CD4-positive, alpha-beta T cell (primary cell): Measurements from ENCODE around the gene RAB26. TPM values are rescaled to one million over a fixed set of nuclear protein-coding genes. Genes with fewer than 3 reads are reported as not detected.

Source experiments
- ATAC-seq: fragments of 200-7000 bp; cut with Tn5 transposase; one replicate; pipeline ENCODE4 v1.10.0; 2022; ENCODE audit warnings: mild to moderate bottlenecking; ENCODE audit not compliant: poor library complexity
- CTCF ChIA-PET: fragments of 350-600 bp; sonication (Branson Sonifier 250); formaldehyde crosslinking; loops from one replicate; lab custom pipeline; 2021; ENCODE audit warnings: antibody characterized with exemption, inconsistent platforms; lab: Charles Lee
- POLR2A ChIA-PET: fragments of 350-600 bp; sonication (Branson Sonifier 250); formaldehyde crosslinking; loops from one replicate; lab custom pipeline; 2021; ENCODE audit warnings: antibody characterized with exemption, inconsistent platforms; lab: Charles Lee
- DNase-seq, 14 experiments: peaks; one replicate each; pipeline ENCODE4 v3.0.0-alpha.2; 2013 to 2020; ENCODE audit warnings: mixed read lengths in 2 of 14
- H3K27ac ChIP-seq, 2 donors: one replicate each; pipeline versions ENCODE4 v1.5.1 to v1.7.0; 2013; ENCODE audit warnings: low read length in 2 of 2, low read depth in 1 of 2, mild to moderate bottlenecking in 1 of 2
- H3K27me3 ChIP-seq, 2 experiments: 1 replicate in 1 of 2; 2 replicates in 1 of 2; pipeline versions ENCODE4 v1.6.1 to v1.7.0; 2013; ENCODE audit warnings: low read length in 2 of 2, control low read depth in 1 of 2, mild to moderate bottlenecking in 1 of 2, moderate library complexity in 1 of 2; ENCODE audit not compliant: insufficient read depth in 2 of 2, control insufficient read depth in 1 of 2
- H3K36me3 ChIP-seq: one replicate; pipeline ENCODE4 v1.6.1; 2013; ENCODE audit warnings: low read length, control low read depth; ENCODE audit not compliant: insufficient read depth
- H3K4me1 ChIP-seq: one replicate; pipeline ENCODE4 v1.6.1; 2013; ENCODE audit warnings: low read length, control low read depth; ENCODE audit not compliant: insufficient read depth
- H3K4me3 ChIP-seq: one replicate; pipeline ENCODE4 v1.5.1; 2013; ENCODE audit warnings: mild to moderate bottlenecking, low read length, moderate library complexity
- H3K9me3 ChIP-seq, 2 experiments: 1 replicate in 1 of 2; 2 replicates in 1 of 2; pipeline versions ENCODE4 v1.6.1 to v1.7.0; 2013; ENCODE audit warnings: low read length in 2 of 2, mild to moderate bottlenecking in 2 of 2, control low read depth in 1 of 2, moderate library complexity in 1 of 2; ENCODE audit not compliant: control insufficient read depth in 1 of 2, insufficient read depth in 1 of 2
- H3K27ac Mint-ChIP-seq: one replicate; pipeline ENCODE4 v1.8.0; 2020; ENCODE audit warnings: mixed read lengths
- H3K27me3 Mint-ChIP-seq: one replicate; pipeline ENCODE4 v1.8.0; 2021; ENCODE audit warnings: mixed read lengths
- H3K36me3 Mint-ChIP-seq: one replicate; pipeline ENCODE4 v1.8.0; 2021; ENCODE audit warnings: low read depth, mixed read lengths
- H3K4me1 Mint-ChIP-seq: one replicate; pipeline ENCODE4 v1.8.0; 2021; ENCODE audit warnings: low read depth, mixed read lengths
- H3K4me3 Mint-ChIP-seq: one replicate; pipeline ENCODE4 v1.8.0; 2020; ENCODE audit warnings: mild to moderate bottlenecking, mixed read lengths
- H3K9me3 Mint-ChIP-seq: one replicate; pipeline ENCODE4 v1.8.0; 2020; ENCODE audit warnings: mixed read lengths
- CTCF ChIP-seq: fragments of 200-600 bp; IDR thresholded peaks from one replicate; pipeline ENCODE4 v1.8.0; 2022; ENCODE audit warnings: antibody characterized with exemption, mild to moderate bottlenecking
- intact Hi-C, 2 experiments: fragments of 100-400 bp; cut with DNase I in 1 of 2; cut with micrococcal nuclease in 1 of 2; formaldehyde crosslinking; loops; one replicate each; pipeline versions ENCODE4 v1.15.1 to v1.9.0; 2023 to 2025; cut with DNase I, micrococcal nuclease
- total RNA-seq, 174 experiments: library from RNA in 2 of 174; stranded (reverse) in 2 of 174; gene quantifications; one replicate each; pipeline ENCODE4 v1.2.3 and lab custom pipeline; 2021 to 2026

The RAB26 gene
- total RNA-seq, 2 experiments from 2014 or later = not detected

GRCh38 chr16:2157480-2158261 is 9.2 kb downstream of the RAB26 start:
- Histone ChIP-seq H3K36me3 (peaks cover 9% of the 10 kb centered on the region), H3K9me3 (no peaks in the 10 kb centered on the region), H3K4me3 (no peak overlapping the region), H3K27ac (no peak overlapping the region), H3K27me3 (no peaks in the 10 kb centered on the region), H3K4me1 (peaks cover 63% of the 10 kb centered on the region)
- H3K4me1 Mint-ChIP-seq = peaks cover 47% of the 10 kb centered on the region
- H3K27me3 Mint-ChIP-seq = no peaks in the 10 kb centered on the region
- peaks cover 19% of the 10 kb centered on the region for H3K36me3 Mint-ChIP-seq
- CTCF ChIA-PET = no interaction called here
- H3K9me3 Mint-ChIP-seq = no peaks in the 10 kb centered on the region
- POLR2A ChIA-PET = no interaction called here
- H3K4me3 Mint-ChIP-seq = peak overlapping the region; percentile 82
- DNase-seq (no peak), ATAC-seq (no peak)
- no peak for TF ChIP-seq CTCF
- H3K27ac Mint-ChIP-seq = peak overlapping the region; percentile 24
- intact Hi-C loops = loop anchor here (2.0 to 10.0 kb wide), 2 partner anchors 47 to 293 kb away; partner anchors contain the start of gene MLST8 (in 1 of the 2)

- Mint-ChIP-seq H3K4me1 (peaks cover 41% of the 10 kb centered on the region), H3K4me3 (no peak overlapping the region), H3K27me3 (no peaks in the 10 kb centered on the region), H3K36me3 (peaks cover 19% of the 10 kb centered on the region), H3K9me3 (no peaks in the 10 kb centered on the region), H3K27ac (peak overlapping the region; percentile 24)
- no peak overlapping the region for H3K4me3 ChIP-seq
- H3K9me3 ChIP-seq = no peaks in the 10 kb centered on the region
- DNase-seq (no peak), ATAC-seq (no peak)
- ChIA-PET CTCF (no interaction called here), POLR2A (no interaction called here)
- no peak overlapping the region for H3K27ac ChIP-seq
- H3K27me3 ChIP-seq = no peaks in the 10 kb centered on the region
- no peak for TF ChIP-seq CTCF
- peaks cover 9% of the 10 kb centered on the region for H3K36me3 ChIP-seq
- peaks cover 63% of the 10 kb centered on the region for H3K4me1 ChIP-seq
- intact Hi-C loops = loop anchor here in 1 of 2 experiments (10.0 kb wide), 1 partner anchor 293 kb away; no protein-coding TSS in a partner anchor
Measured at GRCh38 chr16:2158262-2158638, 9.8 kb downstream of the RAB26 start.

GRCh38 chr16:2159175-2159838 is 10.9 kb downstream of the RAB26 start:
- peaks cover 59% of the 10 kb centered on the region for H3K4me1 ChIP-seq
- TF ChIP-seq CTCF = no peak
- Mint-ChIP-seq H3K36me3 (peaks cover 11% of the 10 kb centered on the region), H3K9me3 (no peaks in the 10 kb centered on the region), H3K4me3 (peak overlapping the region; percentile 11), H3K27ac (no peak overlapping the region), H3K4me1 (peaks cover 31% of the 10 kb centered on the region), H3K27me3 (no peaks in the 10 kb centered on the region)
- POLR2A ChIA-PET = no interaction called here
- H3K9me3 ChIP-seq = peaks cover 0 to 9% of the 10 kb centered on the region in 2 experiments
- CTCF ChIA-PET = no interaction called here
- H3K27me3 ChIP-seq = no peaks in the 10 kb centered on the region
- ATAC-seq (no peak), DNase-seq (no peak)
- H3K4me3 ChIP-seq = no peak overlapping the region
- peaks cover 3% of the 10 kb centered on the region for H3K36me3 ChIP-seq
- intact Hi-C loops = loop anchor here in 1 of 2 experiments (10.0 kb wide), 1 partner anchor 295 kb away; no protein-coding TSS in a partner anchor
- no peak overlapping the region for H3K27ac ChIP-seq
